OCI-LY7 (cell line): ENCODE measurements around the gene PLA2G2F.

ENCODE experiments used
- CTCF ChIP-seq: fragments of 200-600 bp; sonication (generic); conservative IDR thresholded peaks from 2 replicates; pipeline ENCODE4 v1.5.1; 2014; ENCODE audit warnings: mild to moderate bottlenecking, antibody characterized with exemption, low read length, moderate library complexity, mixed read lengths
- EZH2phosphoT487 ChIP-seq: fragments of 200-600 bp; sonication (generic); IDR thresholded peaks from 2 replicates; pipeline ENCODE4 v1.6.1; 2018; ENCODE audit warnings: low read depth, borderline replicate concordance, mild to moderate bottlenecking, mixed run types, antibody characterized with exemption, low read length, moderate library complexity, mixed read lengths

- no peak for TF ChIP-seq CTCF
- TF ChIP-seq EZH2phosphoT487: no peak
Observed at GRCh38 chr1:20192364-20192763, 53.2 kb downstream of the PLA2G2F start.
